ENCODE measurements around the gene KDELR3. TPM values are rescaled to one million over a fixed set of nuclear protein-coding genes. Genes with fewer than 3 reads are reported as not detected.

The KDELR3 gene
- total and polyA plus RNA-seq, 2 donors (not counting 3 experiments of a cell fraction or from before 2014, with no cell fraction given), result 28.6 to 61.3 TPM

GRCh38 chr22:38450234-38450797 lies 17.6 kb upstream of the KDELR3 start:
- dilution Hi-C loops (cut with MboI; ENCODE audit: extremely low pct_ligation_motif_present, low sequenced_read_pairs), result no loop called here
- no peak overlapping the region for H3K4me2 ChIP-seq (ENCODE audit: insufficient read depth, low read length)
- no peaks in the 10 kb centered on the region for H3K4me1 ChIP-seq (ENCODE audit: control insufficient read depth, extremely low read depth, insufficient read depth, low read length)
- ChIA-PET CTCF (no interaction called here), POLR2A (no interaction called here)
- H3K9me3 ChIP-seq (replicated peaks; ENCODE audit: control insufficient read depth, insufficient read depth, low read length), result no peaks in the 10 kb centered on the region
- H3K27ac ChIP-seq (ENCODE audit: insufficient read depth, low read depth, low read length), result no peak overlapping the region
- no peaks in the 10 kb centered on the region for H3K9me1 ChIP-seq (replicated peaks; ENCODE audit: control insufficient read depth, extremely low read depth, insufficient read depth, low read length)
- no peak for FAIRE-seq
- H4K20me1 ChIP-seq (replicated peaks; ENCODE audit: control insufficient read depth, extremely low read depth, insufficient read depth, low read length), result no peaks in the 10 kb centered on the region
- no peaks in the 10 kb centered on the region for H3K79me2 ChIP-seq (ENCODE audit: control insufficient read depth, insufficient read depth, low read length)
- no peak for TF ChIP-seq MAX (IDR thresholded peaks at IDR 0.05; ENCODE audit: insufficient read depth, insufficient read length)
- TF ChIP-seq EZH2 (IDR thresholded peaks at IDR 0.05; ENCODE audit: borderline replicate concordance, low read depth, low read length, severe bottlenecking), result no peak
- no peak for TF ChIP-seq POLR2A (IDR thresholded peaks at IDR 0.05; ENCODE audit: low read depth, low read length)
- no peak for TF ChIP-seq JUN (IDR thresholded peaks at IDR 0.05; ENCODE audit: borderline replicate concordance, insufficient read depth, insufficient read length, low read depth)
- TF ChIP-seq MYC (IDR thresholded peaks at IDR 0.05; ENCODE audit: low read depth, low read length), result no peak
- TF ChIP-seq POLR2AphosphoS5 (IDR thresholded peaks at IDR 0.05; ENCODE audit: insufficient read depth, low read depth, low read length), result no peak
- no peak for TF ChIP-seq FOS (IDR thresholded peaks at IDR 0.05; ENCODE audit: borderline replicate concordance, insufficient read depth, low read length)
- TF ChIP-seq GATA2 (IDR thresholded peaks at IDR 0.05; ENCODE audit: insufficient read depth, insufficient read length, low read depth, low read length), result no peak
- TF ChIP-seq CTCF (IDR thresholded peaks at IDR 0.05; ENCODE audit: extremely low read depth in 1 of 2, insufficient read depth in 1 of 2, low read depth in 1 of 2, low read length in 2 of 2), result no peak
- no peak overlapping the region for H3K9ac ChIP-seq (replicated peaks; ENCODE audit: extremely low read depth, insufficient read depth, low read length)
- no peak overlapping the region for H2AFZ ChIP-seq (ENCODE audit: low read depth, low read length)
- no peaks in the 10 kb centered on the region for H3K36me3 ChIP-seq (ENCODE audit: control insufficient read depth in 2 of 2, extremely low read depth in 1 of 2, insufficient read depth in 2 of 2, low read length in 2 of 2)
- intact Hi-C loops (cut with micrococcal nuclease), result no loop called here
- peaks cover 27 to 32% of the 10 kb centered on the region in 2 experiments for H3K27me3 ChIP-seq (ENCODE audit: control insufficient read depth in 2 of 2, insufficient read depth in 2 of 2, low read length in 2 of 2)
- no peak for DNase-seq (ENCODE audit: low read depth, low spot score)
- no peak overlapping the region for H3K4me3 ChIP-seq (replicated peaks in 1 of 3; ENCODE audit: insufficient read depth in 1 of 3, low read depth in 1 of 3, low read length in 3 of 3)
- BruUV-seq (replicated peaks), result no TSS peak

All from endothelial cell of umbilical vein (primary cell).